Lower leg skin (tissue), 3 donors: ENCODE results near the gene ACTN4.

Experiments used
- POLR2A ChIP-seq, 2 donors: fragments of 450-650 bp; IDR thresholded peaks; one replicate each; pipeline ENCODE4 v1.6.1; 2016 to 2017; ENCODE audit warnings: antibody characterized with exemption in 2 of 2, mild to moderate bottlenecking in 1 of 2, moderate library complexity in 1 of 2
- TF ChIP-seq, protein P1 (sequence below), 3 donors: fragments of 450-650 bp; IDR thresholded peaks; one replicate each; pipeline ENCODE4 v1.5.1; 2016; ENCODE audit warnings: antibody characterized with exemption in 3 of 3, mild to moderate bottlenecking in 3 of 3, moderate library complexity in 2 of 3

DNA sequence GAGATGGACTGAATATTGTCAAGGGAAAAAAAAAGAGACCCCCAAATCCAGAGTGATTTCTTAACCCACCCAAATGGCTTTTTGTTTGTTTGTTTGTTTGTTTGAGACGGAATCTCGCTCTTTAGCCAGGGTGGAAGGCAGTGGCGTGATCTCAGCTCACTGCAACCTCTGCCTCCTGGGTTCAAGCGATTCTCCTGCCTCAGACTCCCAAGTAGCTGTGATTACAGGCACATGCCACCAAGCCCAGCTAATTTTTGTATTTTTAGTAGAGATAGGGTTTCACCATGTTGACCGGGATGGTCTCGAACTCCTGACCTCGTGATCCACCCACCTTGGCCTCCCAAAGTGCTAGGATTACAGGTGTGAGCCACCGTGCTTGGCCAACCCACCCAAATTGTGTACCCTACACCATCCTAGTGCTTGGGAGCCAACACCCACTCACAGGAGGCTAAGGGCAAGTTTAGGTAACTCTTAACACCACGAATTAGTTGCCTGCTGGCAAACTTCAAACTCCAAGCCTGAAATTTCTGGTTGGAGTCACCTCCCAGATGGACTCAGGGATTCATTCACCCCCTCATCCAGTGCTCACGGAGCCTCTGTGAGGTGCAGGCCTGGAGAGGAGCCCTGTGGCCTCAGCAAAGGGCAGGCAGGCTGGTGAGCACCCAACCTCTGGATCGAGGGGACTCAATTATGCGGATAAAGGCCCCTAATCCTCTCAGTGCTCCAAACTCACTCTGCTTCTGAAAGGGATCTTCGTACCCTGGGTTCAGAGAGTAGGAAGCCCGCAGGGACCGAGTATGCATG lies 37.6 kb downstream of the ACTN4 start:
- TF ChIP-seq, protein P1, sequence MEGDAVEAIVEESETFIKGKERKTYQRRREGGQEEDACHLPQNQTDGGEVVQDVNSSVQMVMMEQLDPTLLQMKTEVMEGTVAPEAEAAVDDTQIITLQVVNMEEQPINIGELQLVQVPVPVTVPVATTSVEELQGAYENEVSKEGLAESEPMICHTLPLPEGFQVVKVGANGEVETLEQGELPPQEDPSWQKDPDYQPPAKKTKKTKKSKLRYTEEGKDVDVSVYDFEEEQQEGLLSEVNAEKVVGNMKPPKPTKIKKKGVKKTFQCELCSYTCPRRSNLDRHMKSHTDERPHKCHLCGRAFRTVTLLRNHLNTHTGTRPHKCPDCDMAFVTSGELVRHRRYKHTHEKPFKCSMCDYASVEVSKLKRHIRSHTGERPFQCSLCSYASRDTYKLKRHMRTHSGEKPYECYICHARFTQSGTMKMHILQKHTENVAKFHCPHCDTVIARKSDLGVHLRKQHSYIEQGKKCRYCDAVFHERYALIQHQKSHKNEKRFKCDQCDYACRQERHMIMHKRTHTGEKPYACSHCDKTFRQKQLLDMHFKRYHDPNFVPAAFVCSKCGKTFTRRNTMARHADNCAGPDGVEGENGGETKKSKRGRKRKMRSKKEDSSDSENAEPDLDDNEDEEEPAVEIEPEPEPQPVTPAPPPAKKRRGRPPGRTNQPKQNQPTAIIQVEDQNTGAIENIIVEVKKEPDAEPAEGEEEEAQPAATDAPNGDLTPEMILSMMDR (IDR thresholded peaks at IDR 0.05), result no peak
- no peak for TF ChIP-seq POLR2A (IDR thresholded peaks at IDR 0.05)
